B cell (primary cell): ENCODE measurements around the gene SPOCK3. TPM values are rescaled to one million over a fixed set of nuclear protein-coding genes. Genes with fewer than 3 reads are reported as not detected.

Experiments
- ATAC-seq: fragments of 200-7000 bp; cut with Tn5 transposase; one replicate; pipeline ENCODE4 v1.10.0; 2021; ENCODE audit warnings: low read depth, mild to moderate bottlenecking, moderate number of reproducible peaks, moderate library complexity
- CTCF ChIA-PET: fragments of 350-600 bp; sonication (Branson Sonifier 250); formaldehyde crosslinking; loops from one replicate; lab custom pipeline; 2021; ENCODE audit warnings: antibody characterized with exemption, inconsistent platforms; lab: Charles Lee
- POLR2A ChIA-PET: fragments of 350-600 bp; sonication (Branson Sonifier 250); formaldehyde crosslinking; loops from one replicate; lab custom pipeline; 2021; ENCODE audit warnings: antibody characterized with exemption; lab: Charles Lee
- DNase-seq: peaks from one replicate; pipeline ENCODE4 v3.0.0; 2013
- H2AFZ ChIP-seq: 2 replicates; pipeline ENCODE4 v1.6.1; 2012; ENCODE audit warnings: mild to moderate bottlenecking, low read depth, low read length; ENCODE audit not compliant: insufficient read depth, poor library complexity, severe bottlenecking
- H3K27ac ChIP-seq, 2 donors: 1 replicate in 1 of 2; 2 replicates in 1 of 2; pipeline ENCODE4 v1.5.1; 2012 to 2013; ENCODE audit warnings: low read length in 2 of 2, mild to moderate bottlenecking in 2 of 2, moderate library complexity in 1 of 2
- H3K27me3 ChIP-seq, 4 experiments: fragments of 200-600 bp in 1 of 4; sonication (generic) in 1 of 4; replicated peaks in 1 of 4; 1 replicate in 2 of 4; 2 replicates in 2 of 4; pipeline versions ENCODE4 v1.6.1 to v1.7.0; 2013 to 2016; ENCODE audit warnings: low read length in 3 of 4, mild to moderate bottlenecking in 2 of 4, mixed read lengths in 1 of 4, moderate library complexity in 1 of 4; ENCODE audit not compliant: insufficient read depth in 4 of 4, control insufficient read depth in 3 of 4; ENCODE audit errors: control extremely low read depth in 1 of 4
- H3K36me3 ChIP-seq, 2 experiments: replicated peaks in 1 of 2; 1 replicate in 1 of 2; 2 replicates in 1 of 2; pipeline versions ENCODE4 v1.6.1 to v1.7.1; 2013; ENCODE audit warnings: low read length in 1 of 2; ENCODE audit not compliant: insufficient read depth in 2 of 2, control insufficient read depth in 1 of 2; ENCODE audit errors: control extremely low read depth in 1 of 2, extremely low read depth in 1 of 2
- H3K4me1 ChIP-seq, 2 donors: fragments of 200-600 bp in 1 of 2; sonication (generic) in 1 of 2; 1 replicate in 1 of 2; 2 replicates in 1 of 2; pipeline versions ENCODE4 v1.5.1 to v1.6.1; 2013 to 2017; ENCODE audit warnings: low read length in 2 of 2; ENCODE audit not compliant: control insufficient read depth in 2 of 2, insufficient read depth in 2 of 2
- H3K4me2 ChIP-seq: replicated peaks from 2 replicates; pipeline ENCODE3; 2012; ENCODE audit warnings: mild to moderate bottlenecking, low read depth, low read length; ENCODE audit not compliant: poor library complexity, severe bottlenecking
- H3K4me3 ChIP-seq, 5 experiments: fragments of 200-600 bp in 1 of 5; sonication (generic) in 1 of 5; 1 replicate in 3 of 5; 2 replicates in 2 of 5; pipeline versions ENCODE4 v1.5.1 to v1.7.0; 2011 to 2016; ENCODE audit warnings: low read length in 4 of 5, mild to moderate bottlenecking in 4 of 5, low read depth in 2 of 5, control low read depth in 1 of 5, moderate library complexity in 1 of 5; ENCODE audit not compliant: insufficient read depth in 1 of 5; ENCODE audit errors: control extremely low read depth in 1 of 5, extremely low read depth in 1 of 5
- H3K79me2 ChIP-seq: fragments of 200-600 bp; sonication (generic); one replicate; pipeline ENCODE4 v1.6.0; 2016; ENCODE audit warnings: low read length; ENCODE audit not compliant: control insufficient read depth, insufficient read depth
- H3K9ac ChIP-seq: fragments of 200-600 bp; sonication (generic); 2 replicates; pipeline ENCODE4 v1.6.1; 2017; ENCODE audit warnings: mild to moderate bottlenecking, low read length, moderate library complexity
- H3K9me3 ChIP-seq, 3 donors: one replicate each; pipeline versions ENCODE4 v1.6.1 to v1.7.1; 2013; ENCODE audit warnings: low read length in 2 of 3; ENCODE audit not compliant: control insufficient read depth in 2 of 3, insufficient read depth in 1 of 3; ENCODE audit errors: control extremely low read depth in 1 of 3
- H4K20me1 ChIP-seq: 2 replicates; pipeline ENCODE4 v1.6.0; 2012; ENCODE audit warnings: mild to moderate bottlenecking, low read length; ENCODE audit not compliant: insufficient read depth, control insufficient read depth, poor library complexity, severe bottlenecking
- H3K27ac Mint-ChIP-seq: one replicate; pipeline ENCODE4 v1.8.0; 2021; ENCODE audit warnings: mixed read lengths
- H3K27me3 Mint-ChIP-seq: one replicate; pipeline ENCODE4 v1.8.0; 2021; ENCODE audit warnings: mixed read lengths
- H3K4me1 Mint-ChIP-seq: one replicate; pipeline ENCODE4 v1.8.0; 2021; ENCODE audit warnings: mixed read lengths
- H3K4me3 Mint-ChIP-seq: one replicate; pipeline ENCODE4 v1.8.0; 2021; ENCODE audit warnings: mixed read lengths
- H3K9me3 Mint-ChIP-seq: one replicate; pipeline ENCODE4 v1.8.0; 2022; ENCODE audit warnings: mixed read lengths; ENCODE audit not compliant: insufficient read depth
- EZH2 ChIP-seq: IDR thresholded peaks from 2 replicates; pipeline ENCODE4 v1.6.1; 2012; ENCODE audit warnings: borderline replicate concordance, low read depth, mild to moderate bottlenecking, moderate library complexity, low read length; ENCODE audit not compliant: insufficient read depth, poor library complexity, severe bottlenecking
- WGBS: methylation state at CpG from one replicate; pipeline ENCODE4 v1.1.5; 2013; ENCODE audit warnings: missing lambda C conversion rate; ENCODE audit not compliant: insufficient coverage; 5-methylcytosine and 5-hydroxymethylcytosine counted together
- intact Hi-C: fragments of 100-400 bp; cut with micrococcal nuclease; formaldehyde crosslinking; loops from one replicate; pipeline ENCODE4 v1.10.0; 2022
- polyA plus RNA-seq: library from polyadenylated mRNA; depleted of rRNA; stranded (reverse); fragments of >200 nt; gene quantifications from 2 replicates; pipeline ENCODE4 v1.2.3, GENCODE V29; 2012
- small RNA-seq: library from RNA; depleted of rRNA; stranded (forward); fragments of <200 nt; gene quantifications from one replicate; pipeline ENCODE3, GENCODE V24; 2012; ENCODE audit warnings: low replicate concordance, low read depth; ENCODE audit not compliant: insufficient read length
- total RNA-seq, 2 donors: library from RNA; stranded (reverse); fragments of 120-200 nt in 1 of 2; gene quantifications; 1 replicate in 1 of 2; 2 replicates in 1 of 2; pipeline versions ENCODE4 v1.2.3 to v1.2.4, GENCODE V29; 2013 to 2022
- TF ChIP-seq, protein P1 (sequence below): fragments of 200-600 bp; IDR thresholded peaks from one replicate; pipeline ENCODE4 v1.8.0; 2022; ENCODE audit warnings: antibody characterized with exemption, mild to moderate bottlenecking

The SPOCK3 gene
- total and polyA plus RNA-seq, 2 donors (not counting 1 experiment from before 2014, with no cell fraction given), result not detected

DNA sequence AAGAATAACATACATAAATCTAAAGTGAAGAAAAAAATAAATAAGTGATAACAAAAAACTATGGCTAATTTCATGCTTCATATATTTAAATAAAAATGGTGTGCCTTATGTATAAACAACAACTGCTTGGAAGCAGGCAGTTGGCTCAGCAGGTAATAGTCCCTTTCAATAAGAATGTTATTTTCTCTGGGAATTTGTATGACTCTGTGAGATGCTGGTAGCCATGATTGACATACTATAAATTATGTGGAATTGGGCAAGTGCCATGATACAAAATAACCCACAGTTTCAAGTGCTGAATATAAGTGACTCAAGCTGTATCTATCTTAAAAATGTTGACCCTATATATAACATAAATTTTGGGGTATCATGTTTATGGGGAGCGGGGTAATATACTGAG lies 546.5 kb downstream of the SPOCK3 start:
- no peaks in the 10 kb centered on the region for H3K27me3 Mint-ChIP-seq
- Histone ChIP-seq H3K9ac (no peak overlapping the region), H3K27ac (no peak overlapping the region), H4K20me1 (no peaks in the 10 kb centered on the region), H2AFZ (no peak overlapping the region), H3K4me1 (no peaks in the 10 kb centered on the region), H3K79me2 (no peaks in the 10 kb centered on the region), H3K27me3 (no peaks in the 10 kb centered on the region), H3K36me3 (no peaks in the 10 kb centered on the region), H3K4me3 (no peak overlapping the region), H3K4me2 (no peak overlapping the region), H3K9me3 (no peaks in the 10 kb centered on the region)
- intact Hi-C loops, result no loop called here
- no CpG with 5 or more reads among the region's 1 CpG for WGBS
- POLR2A ChIA-PET, result no interaction called here
- CTCF ChIA-PET, result no interaction called here
- H3K4me1 Mint-ChIP-seq, result no peaks in the 10 kb centered on the region
- DNase-seq (no peak), ATAC-seq (no peak)
- TF ChIP-seq, protein P1, sequence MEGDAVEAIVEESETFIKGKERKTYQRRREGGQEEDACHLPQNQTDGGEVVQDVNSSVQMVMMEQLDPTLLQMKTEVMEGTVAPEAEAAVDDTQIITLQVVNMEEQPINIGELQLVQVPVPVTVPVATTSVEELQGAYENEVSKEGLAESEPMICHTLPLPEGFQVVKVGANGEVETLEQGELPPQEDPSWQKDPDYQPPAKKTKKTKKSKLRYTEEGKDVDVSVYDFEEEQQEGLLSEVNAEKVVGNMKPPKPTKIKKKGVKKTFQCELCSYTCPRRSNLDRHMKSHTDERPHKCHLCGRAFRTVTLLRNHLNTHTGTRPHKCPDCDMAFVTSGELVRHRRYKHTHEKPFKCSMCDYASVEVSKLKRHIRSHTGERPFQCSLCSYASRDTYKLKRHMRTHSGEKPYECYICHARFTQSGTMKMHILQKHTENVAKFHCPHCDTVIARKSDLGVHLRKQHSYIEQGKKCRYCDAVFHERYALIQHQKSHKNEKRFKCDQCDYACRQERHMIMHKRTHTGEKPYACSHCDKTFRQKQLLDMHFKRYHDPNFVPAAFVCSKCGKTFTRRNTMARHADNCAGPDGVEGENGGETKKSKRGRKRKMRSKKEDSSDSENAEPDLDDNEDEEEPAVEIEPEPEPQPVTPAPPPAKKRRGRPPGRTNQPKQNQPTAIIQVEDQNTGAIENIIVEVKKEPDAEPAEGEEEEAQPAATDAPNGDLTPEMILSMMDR, result no peak
- no peak for TF ChIP-seq EZH2
- H3K9me3 Mint-ChIP-seq, result no peaks in the 10 kb centered on the region
- no peak overlapping the region for H3K27ac Mint-ChIP-seq
- H3K4me3 Mint-ChIP-seq, result no peak overlapping the region

Small RNA genes lying within 50 kb of the gene (small RNA-seq; reads per million reads assigned to genes)
- gene RNA5SP171, result not detected
